GM18505 (cell line): ENCODE results near the gene SLC25A25.

ENCODE experiments used
- ATAC-seq: cut with Tn5 transposase; IDR thresholded peaks from one replicate; pipeline ENCODE4 v1.9.1; 2021; ENCODE audit not compliant: unreplicated experiment
- POLR2A ChIP-seq: IDR thresholded peaks from 4 replicates; pipeline ENCODE4 v1.6.1; 2011; ENCODE audit warnings: borderline replicate concordance; ENCODE audit not compliant: insufficient read depth, insufficient read length; ENCODE audit errors: extremely low read depth

SLC25A25 gene

DNA sequence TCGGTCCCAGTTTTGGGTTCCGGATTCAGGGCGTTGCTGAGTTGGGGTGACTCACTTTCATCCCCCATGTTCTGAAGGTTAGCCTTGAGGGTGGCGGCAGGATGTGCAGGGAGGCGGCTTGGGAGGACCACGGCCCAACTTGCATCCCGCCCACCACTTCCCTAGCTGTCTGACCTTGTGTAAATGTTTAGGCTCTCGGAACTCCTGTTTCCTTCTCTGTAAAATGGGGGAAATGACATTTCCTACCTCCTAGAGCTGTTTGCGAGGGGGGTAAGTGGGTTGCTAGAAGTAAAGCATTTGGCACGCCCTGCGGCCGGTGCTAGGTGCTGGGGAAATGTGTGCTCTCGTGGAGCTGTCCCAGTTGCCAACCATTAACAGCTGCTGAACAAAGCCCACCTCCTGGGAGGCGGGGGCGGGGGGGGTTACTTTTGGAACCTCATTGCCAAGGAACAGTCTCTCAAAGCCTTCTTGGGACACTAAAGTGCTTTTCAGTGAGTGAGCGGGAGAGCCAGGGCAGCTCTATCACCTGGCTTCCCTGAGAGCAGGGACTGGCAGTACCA lies 32.0 kb downstream of the SLC25A25 start:
- TF ChIP-seq POLR2A, result no peak
- no peak for ATAC-seq

DNA sequence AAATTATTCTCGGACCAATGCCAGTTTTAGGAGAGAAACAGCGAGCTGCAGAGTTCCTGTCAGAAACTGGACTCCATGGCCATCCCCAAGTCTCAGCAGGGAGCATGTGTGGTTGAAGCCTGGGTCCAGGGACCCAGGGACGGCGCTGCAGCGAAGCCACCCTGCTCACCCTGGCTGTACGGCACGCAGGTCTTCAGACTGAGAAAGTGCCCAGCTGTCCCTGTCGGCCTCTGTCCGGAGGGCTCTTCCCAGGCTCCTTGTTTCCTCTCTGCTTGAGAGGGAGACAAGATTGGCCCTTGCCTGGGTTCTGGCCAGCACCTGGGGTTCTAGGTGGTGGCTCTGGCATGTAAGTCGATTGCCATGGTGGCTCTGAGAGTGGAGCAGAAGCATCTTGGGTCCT lies 32.5 kb downstream of the SLC25A25 start:
- ATAC-seq, result no peak
- TF ChIP-seq POLR2A, result no peak

DNA sequence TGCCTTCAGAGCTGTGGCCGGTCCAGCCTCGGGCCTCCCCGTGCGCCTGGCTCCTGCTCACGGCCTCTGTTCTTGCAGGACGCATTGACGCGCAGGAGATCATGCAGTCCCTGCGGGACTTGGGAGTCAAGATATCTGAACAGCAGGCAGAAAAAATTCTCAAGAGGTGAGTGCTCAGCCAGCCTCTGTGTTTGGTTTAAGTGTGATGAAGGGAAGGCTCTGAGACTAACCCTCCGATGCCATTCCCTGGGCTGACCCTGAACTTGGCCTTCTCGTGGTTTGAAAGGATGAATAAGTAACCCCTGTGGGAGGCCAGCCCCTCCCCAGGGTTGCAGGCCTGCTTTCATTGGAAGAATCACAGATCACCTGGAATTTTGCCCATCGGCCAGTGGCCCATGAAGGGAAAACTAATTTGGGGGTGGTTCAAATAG lies 33.2 kb downstream of the SLC25A25 start:
- ATAC-seq, result no peak
- TF ChIP-seq POLR2A, result no peak

DNA sequence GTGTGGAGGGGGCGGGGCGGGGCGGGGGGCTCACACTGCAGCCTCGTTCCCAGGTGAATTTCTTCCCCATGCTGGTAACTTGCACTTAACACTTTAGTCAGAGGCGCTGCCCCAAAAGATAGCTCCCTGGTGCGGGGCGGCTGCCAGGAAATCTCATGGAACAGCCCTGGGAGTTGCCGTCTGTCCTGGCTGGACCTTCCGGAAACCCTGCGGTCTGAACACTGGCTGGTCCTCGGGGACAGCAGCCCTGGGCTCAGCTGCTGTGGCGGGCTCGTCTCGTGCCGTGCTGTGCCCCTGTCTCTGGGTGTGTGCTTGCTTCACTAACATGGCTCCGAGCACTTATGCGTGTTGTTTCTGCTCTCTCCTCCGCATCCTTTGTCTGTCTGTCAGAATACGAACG lies 33.7 kb downstream of the SLC25A25 start:
- ATAC-seq, result no peak
- TF ChIP-seq POLR2A, result no peak

DNA sequence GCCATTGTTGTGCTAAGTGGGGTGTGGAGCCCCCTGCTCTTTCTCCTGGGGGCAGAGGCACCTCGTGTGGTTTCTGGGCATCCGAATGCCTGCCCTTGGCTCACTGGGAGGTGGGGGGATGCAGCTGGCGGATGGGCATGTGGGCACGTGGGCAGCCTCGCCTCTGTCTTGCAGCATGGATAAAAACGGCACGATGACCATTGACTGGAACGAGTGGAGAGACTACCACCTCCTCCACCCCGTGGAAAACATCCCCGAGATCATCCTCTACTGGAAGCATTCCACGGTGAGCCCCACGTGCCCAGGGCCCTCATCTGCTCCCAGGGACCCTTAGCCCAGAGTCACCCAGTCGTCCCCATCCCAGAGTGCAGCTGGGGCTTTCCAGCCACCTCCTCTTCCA lies 34.2 kb downstream of the SLC25A25 start:
- TF ChIP-seq POLR2A, result no peak
- ATAC-seq, result no peak

DNA sequence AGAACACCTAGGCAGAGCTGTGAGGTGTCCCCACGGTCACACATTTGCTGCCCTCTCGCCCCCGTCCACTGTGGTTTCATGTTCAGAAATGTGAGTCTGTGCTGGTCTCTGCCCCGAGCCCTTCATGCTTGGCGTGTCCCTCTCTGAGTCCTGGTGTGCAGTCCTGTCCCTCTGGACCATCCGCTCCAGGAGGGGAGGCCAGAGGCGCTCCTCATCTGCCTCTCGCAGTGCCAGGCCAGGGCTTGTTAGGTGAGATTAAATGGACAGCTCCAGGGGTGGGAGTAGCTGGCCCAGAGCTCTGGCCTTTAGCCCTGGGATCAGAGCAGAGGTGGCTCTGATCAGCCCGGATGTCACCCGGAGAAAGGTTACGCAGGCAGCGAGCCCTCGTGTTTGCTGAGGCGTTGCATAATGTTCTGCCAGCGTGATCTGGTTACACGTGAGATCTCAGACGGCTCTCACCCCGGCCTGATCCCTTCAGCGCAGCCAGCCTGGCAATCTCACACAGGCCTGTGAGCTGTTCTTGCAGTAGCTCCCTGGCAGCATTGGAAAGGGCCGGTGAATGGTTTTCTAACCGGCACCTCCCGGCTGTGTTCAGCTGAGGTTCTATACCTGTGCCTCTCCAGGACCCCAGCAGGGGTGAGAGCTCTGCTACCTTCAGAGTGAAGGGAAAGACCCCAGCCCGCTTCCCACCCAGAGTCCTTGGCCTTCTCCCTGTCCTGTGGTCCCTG lies 35.0 kb downstream of the SLC25A25 start:
- no peak for ATAC-seq
- no peak for TF ChIP-seq POLR2A

DNA sequence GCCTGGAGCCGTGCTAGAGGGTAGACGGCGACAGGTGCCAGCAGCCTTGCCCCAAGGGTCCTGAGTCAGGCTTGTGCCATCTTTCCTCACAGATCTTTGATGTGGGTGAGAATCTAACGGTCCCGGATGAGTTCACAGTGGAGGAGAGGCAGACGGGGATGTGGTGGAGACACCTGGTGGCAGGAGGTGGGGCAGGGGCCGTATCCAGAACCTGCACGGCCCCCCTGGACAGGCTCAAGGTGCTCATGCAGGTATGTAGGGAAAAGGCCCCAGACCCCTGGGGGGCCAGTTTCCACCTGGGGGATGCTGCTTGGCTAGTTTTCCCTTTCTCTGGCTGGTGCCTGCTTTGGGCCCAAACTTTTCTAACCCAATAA lies 35.5 kb downstream of the SLC25A25 start:
- no peak for TF ChIP-seq POLR2A
- ATAC-seq, result no peak

DNA sequence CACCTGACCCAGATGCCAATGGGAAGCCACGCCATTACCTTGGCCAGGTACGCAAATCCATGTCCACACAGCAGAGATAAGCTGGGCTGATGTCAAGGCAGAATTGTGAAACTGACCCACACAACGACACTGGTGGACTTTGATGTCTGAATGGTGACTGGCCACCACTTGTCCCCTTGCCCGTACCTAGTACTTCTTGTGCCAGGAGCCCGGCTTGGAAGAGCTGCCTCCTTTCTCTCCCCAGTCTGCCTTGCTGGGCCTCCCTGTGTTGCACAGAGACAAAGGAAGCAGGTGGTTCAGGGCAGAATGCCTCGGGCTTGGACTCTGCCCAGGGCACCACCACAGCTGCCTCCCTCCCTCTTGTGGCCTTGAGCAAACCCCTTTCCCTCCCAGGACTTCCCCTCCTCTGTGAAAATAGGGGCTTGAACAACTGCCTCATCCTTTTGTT lies 36.2 kb downstream of the SLC25A25 start:
- no peak for TF ChIP-seq POLR2A
- ATAC-seq, result no peak

DNA sequence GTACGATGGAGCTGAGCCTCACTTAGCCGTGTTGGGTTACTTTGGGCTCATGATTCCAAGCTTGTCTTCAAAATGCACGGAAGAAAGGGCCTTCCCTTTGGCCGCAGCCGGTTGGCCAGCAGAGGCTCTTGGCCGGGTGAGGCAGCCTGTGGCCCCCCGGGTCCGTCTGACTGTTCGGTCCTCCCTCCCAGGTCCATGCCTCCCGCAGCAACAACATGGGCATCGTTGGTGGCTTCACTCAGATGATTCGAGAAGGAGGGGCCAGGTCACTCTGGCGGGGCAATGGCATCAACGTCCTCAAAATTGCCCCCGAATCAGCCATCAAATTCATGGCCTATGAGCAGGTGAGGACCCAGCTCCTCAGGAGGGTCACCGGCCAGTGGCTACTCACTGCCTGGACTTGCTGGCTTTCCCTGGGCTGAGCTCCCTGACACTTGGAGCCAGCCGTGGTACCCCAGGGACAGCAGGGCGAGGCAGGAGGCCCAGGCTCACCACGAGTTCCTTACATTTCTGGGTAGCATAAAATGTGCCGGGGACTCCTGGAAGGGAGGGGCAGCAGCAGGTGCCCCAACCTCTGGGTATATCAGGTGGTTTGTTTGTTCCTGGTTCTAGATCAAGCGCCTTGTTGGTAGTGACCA lies 37.6 kb downstream of the SLC25A25 start:
- no peak for TF ChIP-seq POLR2A
- no peak for ATAC-seq

DNA sequence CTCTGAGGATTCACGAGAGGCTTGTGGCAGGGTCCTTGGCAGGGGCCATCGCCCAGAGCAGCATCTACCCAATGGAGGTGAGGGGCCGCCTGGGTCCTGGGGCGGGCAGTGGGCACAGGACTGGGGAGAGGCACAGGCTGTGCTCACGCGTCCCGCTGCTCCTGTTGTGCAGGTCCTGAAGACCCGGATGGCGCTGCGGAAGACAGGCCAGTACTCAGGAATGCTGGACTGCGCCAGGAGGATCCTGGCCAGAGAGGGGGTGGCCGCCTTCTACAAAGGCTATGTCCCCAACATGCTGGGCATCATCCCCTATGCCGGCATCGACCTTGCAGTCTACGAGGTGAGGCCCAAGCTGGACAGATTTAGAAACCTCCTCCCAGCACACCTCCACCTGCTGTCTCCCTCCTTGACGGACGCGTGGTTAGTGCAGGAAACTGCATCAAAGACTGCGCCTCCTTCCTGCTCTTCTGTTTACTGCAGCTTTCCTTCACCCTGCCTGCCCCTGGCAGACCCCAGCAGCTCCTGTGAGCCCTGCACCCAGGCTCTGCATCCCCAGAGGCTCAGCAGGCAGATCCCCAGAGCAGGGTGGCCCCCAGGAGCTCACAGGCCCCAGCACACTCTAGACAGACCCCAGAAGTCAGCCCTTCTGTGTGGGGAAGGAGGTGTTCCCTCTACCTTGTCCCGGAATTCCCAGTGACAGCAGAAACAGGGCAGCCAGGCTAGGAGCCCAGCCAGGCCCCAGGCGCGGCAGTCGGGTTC lies 38.3 kb downstream of the SLC25A25 start:
- no peak for ATAC-seq
- TF ChIP-seq POLR2A, result no peak

DNA sequence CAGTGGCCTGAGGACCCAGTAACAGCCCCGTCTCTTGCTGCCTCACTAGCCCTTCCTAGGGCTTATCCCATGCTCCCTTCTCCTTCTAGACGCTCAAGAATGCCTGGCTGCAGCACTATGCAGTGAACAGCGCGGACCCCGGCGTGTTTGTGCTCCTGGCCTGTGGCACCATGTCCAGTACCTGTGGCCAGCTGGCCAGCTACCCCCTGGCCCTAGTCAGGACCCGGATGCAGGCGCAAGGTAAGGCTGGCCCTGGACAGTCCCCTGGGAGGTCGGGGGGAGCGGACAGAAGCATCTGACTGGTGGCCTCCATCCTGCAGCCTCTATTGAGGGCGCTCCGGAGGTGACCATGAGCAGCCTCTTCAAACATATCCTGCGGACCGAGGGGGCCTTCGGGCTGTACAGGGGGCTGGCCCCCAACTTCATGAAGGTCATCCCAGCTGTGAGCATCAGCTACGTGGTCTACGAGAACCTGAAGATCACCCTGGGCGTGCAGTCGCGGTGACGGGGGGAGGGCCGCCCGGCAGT lies 39.0 kb downstream of the SLC25A25 start:
- no peak for TF ChIP-seq POLR2A
- no peak for ATAC-seq

DNA sequence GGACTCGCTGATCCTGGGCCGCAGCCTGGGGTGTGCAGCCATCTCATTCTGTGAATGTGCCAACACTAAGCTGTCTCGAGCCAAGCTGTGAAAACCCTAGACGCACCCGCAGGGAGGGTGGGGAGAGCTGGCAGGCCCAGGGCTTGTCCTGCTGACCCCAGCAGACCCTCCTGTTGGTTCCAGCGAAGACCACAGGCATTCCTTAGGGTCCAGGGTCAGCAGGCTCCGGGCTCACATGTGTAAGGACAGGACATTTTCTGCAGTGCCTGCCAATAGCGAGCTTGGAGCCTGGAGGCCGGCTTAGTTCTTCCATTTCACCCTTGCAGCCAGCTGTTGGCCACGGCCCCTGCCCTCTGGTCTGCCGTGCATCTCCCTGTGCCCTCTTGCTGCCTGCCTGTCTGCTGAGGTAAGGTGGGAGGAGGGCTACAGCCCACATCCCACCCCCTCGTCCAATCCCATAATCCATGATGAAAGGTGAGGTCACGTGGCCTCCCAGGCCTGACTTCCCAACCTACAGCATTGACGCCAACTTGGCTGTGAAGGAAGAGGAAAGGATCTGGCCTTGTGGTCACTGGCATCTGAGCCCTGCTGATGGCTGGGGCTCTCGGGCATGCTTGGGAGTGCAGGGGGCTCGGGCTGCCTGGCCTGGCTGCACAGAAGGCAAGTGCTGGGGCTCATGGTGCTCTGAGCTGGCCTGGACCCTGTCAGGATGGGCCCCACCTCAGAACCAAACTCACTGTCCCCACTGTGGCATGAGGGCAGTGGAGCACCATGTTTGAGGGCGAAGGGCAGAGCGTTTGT lies 39.6 kb downstream of the SLC25A25 start:
- ATAC-seq, result no peak
- no peak for TF ChIP-seq POLR2A
